ENCODE measurements around the gene ZC3H8. TPM values are rescaled to one million over a fixed set of nuclear protein-coding genes. Genes with fewer than 3 reads are reported as not detected.
A peak's percentile ranks its signal among the peaks of the same experiment; 100 is the strongest.
"Not testable (repeated sequence)": the region's sequence is repeated elsewhere in the genome, so short reads cannot be mapped to it uniquely, and the experiment has no call there.

The ZC3H8 gene
- polyA plus RNA-seq: 18.3 TPM

GRCh38 chr2:112254466-112255240 lies at the start of gene ZC3H8:
TSS of gene ZC3H8 (minus strand) at chr2:112255042. CDS start at chr2:112254981, 61 bp downstream.
- H3K36me3 Mint-ChIP-seq: no peaks in the 10 kb centered on the region
- peak within 1 kb of the TSS; percentile 88 to 95 (median 92) for H3K4me3 Mint-ChIP-seq
- no peaks in the 10 kb centered on the region for H3K9me3 Mint-ChIP-seq
- H3K4me1 Mint-ChIP-seq: peaks cover 18 to 22% (median 19%) of the 10 kb centered on the region in 3 donors
- peak within 1 kb of the TSS; percentile 86 to 95 (median 89) for H3K27ac Mint-ChIP-seq
- no peaks in the 10 kb centered on the region for H3K27me3 Mint-ChIP-seq

GRCh38 chr2:112304298-112304941 lies 49.6 kb upstream of the ZC3H8 start:
- Mint-ChIP-seq H3K36me3 (peaks cover 28% of the 10 kb centered on the region), H3K9me3 (no peaks in the 10 kb centered on the region), H3K27ac (peak overlapping the region in 1 of 3 donors; percentile 41), H3K4me3 (no peak overlapping the region), H3K4me1 (peaks cover 2 to 14% (median 4%) of the 10 kb centered on the region in 3 donors), H3K27me3 (no peaks in the 10 kb centered on the region)

- peaks cover 2 to 14% (median 4%) of the 10 kb centered on the region in 3 donors for H3K4me1 Mint-ChIP-seq
- peaks cover 29% of the 10 kb centered on the region for H3K36me3 Mint-ChIP-seq
- H3K9me3 Mint-ChIP-seq: no peaks in the 10 kb centered on the region
- H3K4me3 Mint-ChIP-seq: no peak overlapping the region
- no peaks in the 10 kb centered on the region for H3K27me3 Mint-ChIP-seq
- no peak overlapping the region for H3K27ac Mint-ChIP-seq
Observed at GRCh38 chr2:112301973-112302372, 47.1 kb upstream of the ZC3H8 start.

- H3K27ac Mint-ChIP-seq: no peak overlapping the region
- H3K9me3 Mint-ChIP-seq: no peaks in the 10 kb centered on the region
- H3K4me1 Mint-ChIP-seq: peaks cover 2 to 14% (median 4%) of the 10 kb centered on the region in 3 donors
- no peak overlapping the region for H3K4me3 Mint-ChIP-seq
- no peaks in the 10 kb centered on the region for H3K27me3 Mint-ChIP-seq
- peaks cover 23% of the 10 kb centered on the region for H3K36me3 Mint-ChIP-seq
Observed at GRCh38 chr2:112301171-112301584, 46.3 kb upstream of the ZC3H8 start.

GRCh38 chr2:112296407-112296806 lies 41.6 kb upstream of the ZC3H8 start:
- Mint-ChIP-seq H3K4me3 (no peak overlapping the region), H3K4me1 (peaks cover 0 to 2% (median 0%) of the 10 kb centered on the region in 3 donors), H3K9me3 (no peaks in the 10 kb centered on the region), H3K27me3 (no peaks in the 10 kb centered on the region), H3K27ac (no peak overlapping the region), H3K36me3 (peaks cover 8% of the 10 kb centered on the region)

GRCh38 chr2:112295407-112296078 lies 40.7 kb upstream of the ZC3H8 start:
- H3K27me3 Mint-ChIP-seq: no peaks in the 10 kb centered on the region
- no peak overlapping the region for H3K27ac Mint-ChIP-seq
- H3K4me1 Mint-ChIP-seq: no peaks in the 10 kb centered on the region
- H3K9me3 Mint-ChIP-seq: no peaks in the 10 kb centered on the region
- H3K36me3 Mint-ChIP-seq: peaks cover 4% of the 10 kb centered on the region
- no peak overlapping the region for H3K4me3 Mint-ChIP-seq

GRCh38 chr2:112293636-112294401 lies 39.0 kb upstream of the ZC3H8 start:
- H3K27ac Mint-ChIP-seq: no peak overlapping the region
- H3K27me3 Mint-ChIP-seq: no peaks in the 10 kb centered on the region

GRCh38 chr2:112290648-112291047 lies 35.8 kb upstream of the ZC3H8 start:
- Mint-ChIP-seq H3K27me3 (no peaks in the 10 kb centered on the region), H3K4me1 (peaks cover 2 to 4% (median 4%) of the 10 kb centered on the region in 3 donors), H3K36me3 (peaks cover 5% of the 10 kb centered on the region), H3K4me3 (no peak overlapping the region), H3K27ac (no peak overlapping the region), H3K9me3 (no peaks in the 10 kb centered on the region)

More at GRCh38 chr2:112293636-112294401, 39.0 kb upstream of the ZC3H8 start:
- no peaks in the 10 kb centered on the region for H3K9me3 Mint-ChIP-seq
- peaks cover 0 to 4% (median 0%) of the 10 kb centered on the region in 3 donors for H3K4me1 Mint-ChIP-seq
- H3K4me3 Mint-ChIP-seq: no peak overlapping the region
- peaks cover 5% of the 10 kb centered on the region for H3K36me3 Mint-ChIP-seq

GRCh38 chr2:112290088-112290487 lies 35.2 kb upstream of the ZC3H8 start:
- H3K27me3 Mint-ChIP-seq: no peaks in the 10 kb centered on the region
- H3K4me1 Mint-ChIP-seq: peaks cover 2 to 4% (median 4%) of the 10 kb centered on the region in 3 donors
- peaks cover 5% of the 10 kb centered on the region for H3K36me3 Mint-ChIP-seq
- no peak overlapping the region for H3K4me3 Mint-ChIP-seq
- no peaks in the 10 kb centered on the region for H3K9me3 Mint-ChIP-seq
- no peak overlapping the region for H3K27ac Mint-ChIP-seq

- peaks cover 9 to 20% (median 19%) of the 10 kb centered on the region in 3 donors for H3K4me1 Mint-ChIP-seq
- not testable (repeated sequence) for H3K9me3 Mint-ChIP-seq, H3K27me3 Mint-ChIP-seq, H3K4me3 Mint-ChIP-seq, H3K36me3 Mint-ChIP-seq, H3K27ac Mint-ChIP-seq
Observed at GRCh38 chr2:112283535-112283934, 28.7 kb upstream of the ZC3H8 start.

- H3K9me3 Mint-ChIP-seq, H3K27ac Mint-ChIP-seq, H3K27me3 Mint-ChIP-seq, H3K4me3 Mint-ChIP-seq, H3K36me3 Mint-ChIP-seq: not testable (repeated sequence)
- H3K4me1 Mint-ChIP-seq: peaks cover 11 to 24% (median 24%) of the 10 kb centered on the region in 3 donors
Observed at GRCh38 chr2:112282066-112282465, 27.2 kb upstream of the ZC3H8 start.

- Mint-ChIP-seq H3K27me3 (no peaks in the 10 kb centered on the region), H3K4me1 (peaks cover 13 to 34% (median 29%) of the 10 kb centered on the region in 3 donors), H3K9me3 (no peaks in the 10 kb centered on the region), H3K4me3 (peak overlapping the region in 2 of 4 donors; percentile 97 to 100), H3K36me3 (no peaks in the 10 kb centered on the region), H3K27ac (peak overlapping the region; percentile 31 to 69 (median 60))
Observed at GRCh38 chr2:112277596-112278220, 22.9 kb upstream of the ZC3H8 start.

- H3K27me3 Mint-ChIP-seq: no peaks in the 10 kb centered on the region
- no peaks in the 10 kb centered on the region for H3K36me3 Mint-ChIP-seq
- peaks cover 13 to 33% (median 29%) of the 10 kb centered on the region in 3 donors for H3K4me1 Mint-ChIP-seq
- peak overlapping the region in 2 of 4 donors; percentile 97 to 100 for H3K4me3 Mint-ChIP-seq
- no peaks in the 10 kb centered on the region for H3K9me3 Mint-ChIP-seq
- peak overlapping the region; percentile 59 to 100 (median 69) for H3K27ac Mint-ChIP-seq
Observed at GRCh38 chr2:112276954-112277353, 22.1 kb upstream of the ZC3H8 start.

Measured in IgD-negative memory B cell (primary cell).